Heart right ventricle (tissue), 16 donors: ENCODE measurements around the gene GALNT7. TPM values are rescaled to one million over a fixed set of nuclear protein-coding genes. Genes with fewer than 3 reads are reported as not detected.
A peak's percentile ranks its signal among the peaks of the same experiment; 100 is the strongest.

Source experiments
- ATAC-seq, 8 donors: fragments of 200-7000 bp; cut with Tn5 transposase; one replicate each; pipeline ENCODE4 v1.9.1; 2020; ENCODE audit warnings: mild to moderate bottlenecking in 8 of 8, moderate library complexity in 8 of 8, moderate number of reproducible peaks in 1 of 8
- DNase-seq, 2 donors: peaks; one replicate each; pipeline ENCODE4 v3.0.0-alpha.2; 2020
- H3K27ac ChIP-seq, 10 donors: fragments of 200-600 bp; sonication (generic) in 2 of 10; one replicate each; pipeline versions ENCODE4 v1.5.0 to v1.8.0; 2020 to 2022; ENCODE audit warnings: mild to moderate bottlenecking in 3 of 10
- H3K27me3 ChIP-seq, 7 donors: fragments of 200-600 bp; one replicate each; pipeline ENCODE4 v1.8.0; 2021 to 2022; ENCODE audit warnings: mild to moderate bottlenecking in 2 of 7
- H3K36me3 ChIP-seq, 9 donors: fragments of 200-600 bp; sonication (generic) in 1 of 9; one replicate each; pipeline versions ENCODE4 v1.5.0 to v1.8.0; 2020 to 2022; ENCODE audit warnings: mild to moderate bottlenecking in 2 of 9
- H3K4me1 ChIP-seq, 9 donors: fragments of 200-600 bp; sonication (generic) in 1 of 9; one replicate each; pipeline versions ENCODE4 v1.5.0 to v1.8.0; 2020 to 2022; ENCODE audit warnings: mild to moderate bottlenecking in 4 of 9
- H3K4me3 ChIP-seq, 10 donors: fragments of 200-600 bp; sonication (generic) in 2 of 10; one replicate each; pipeline versions ENCODE4 v1.5.0 to v1.8.0; 2020 to 2022; ENCODE audit warnings: mild to moderate bottlenecking in 7 of 10, moderate library complexity in 2 of 10
- H3K9me3 ChIP-seq, 11 donors: fragments of 200-600 bp in 10 of 11; sonication (generic) in 2 of 11; one replicate each; pipeline versions ENCODE4 v1.5.0 to v1.8.0; 2013 to 2022; ENCODE audit warnings: mild to moderate bottlenecking in 2 of 11, control low read depth in 1 of 11, moderate library complexity in 1 of 11
- WGBS, 2 donors: extraction: QIAGEN DNeasy Blood & Tissue Kit; methylation state at CpG; one replicate each; pipeline ENCODE4 v1.1.7; 2013; ENCODE audit warnings: inconsistent platforms in 1 of 2; 5-methylcytosine and 5-hydroxymethylcytosine counted together
- intact Hi-C, 10 donors: fragments of 100-400 bp; cut with DNase I; formaldehyde crosslinking; loops; one replicate each; pipeline versions ENCODE4 v1.11.1 to v1.14.2; 2022
- polyA plus RNA-seq, 2 donors: library from polyadenylated mRNA; stranded (reverse); fragments of 200-250 nt; gene quantifications; one replicate each; pipeline ENCODE4 v1.2.3, GENCODE V29; 2013
- total RNA-seq, 10 donors: library from RNA; stranded (reverse); fragmentation: NEBNext Ultra II Directional in 3 of 10; extraction: Animal tissue kit (Norgen Biotek cat#: 25700) in 3 of 10; gene quantifications; one replicate each; pipeline versions ENCODE4 v1.2.1 to v1.2.4, GENCODE V29; 2021 to 2023
- TF ChIP-seq, protein P1 (sequence below), 9 donors: fragments of 200-600 bp; sonication (generic) in 2 of 9; IDR thresholded peaks; one replicate each; pipeline versions ENCODE4 v1.5.0 to v1.8.0; 2021 to 2022; ENCODE audit warnings: antibody characterized with exemption in 9 of 9, mild to moderate bottlenecking in 5 of 9, moderate library complexity in 1 of 9
- donor health status: Arrhythmogenic right ventricular cardiomyopathy.
- donor health status: ischemic (EF 13 %, LVEDD 7.1; RV severe dilation, severe dysfunction).
- donor health status: healthy with polysubstance abuse.
- donor health status: DM: no; HTN: yes; CAD: no.
- donor health status: DM: no; HTN: no; CAD: no.
- donor health status: ischemic (EF 25% LVEDD 6.9; RV normal size, moderate dysfunction).
- donor health status: ischemic (EF 25% LVEDD 5.7; RV mildly dilated, moderate dysfunction).
- donor health status: healthy.
- donor health status: DM: yes; HTN: yes; CAD: no.
- donor health status: Ischemic cardiomyopathy.
- donor health status: ischemic (EF 35%, LVEDD 5.7; RV mildly dilated, moderate dysfunction).
- donor health status: nonischemic (EF 11% LVEDD 7.7; RV severe dilation, severe dysfunction).
- donor health status: DM: yes; HTN: yes; CAD: no.
- donor health status: PGD.
- donor health status: ischemic (EF 29% LVEDD 5.4; RV normal size, mild dysfunction).
- donor health status: nonischemic (EF 23%, LVEDD 6.1; RV moderate dilation, normal function).

Gene GALNT7
- total and polyA plus RNA-seq, 12 donors: 2.2 to 8.8 (median 5.3) TPM

DNA sequence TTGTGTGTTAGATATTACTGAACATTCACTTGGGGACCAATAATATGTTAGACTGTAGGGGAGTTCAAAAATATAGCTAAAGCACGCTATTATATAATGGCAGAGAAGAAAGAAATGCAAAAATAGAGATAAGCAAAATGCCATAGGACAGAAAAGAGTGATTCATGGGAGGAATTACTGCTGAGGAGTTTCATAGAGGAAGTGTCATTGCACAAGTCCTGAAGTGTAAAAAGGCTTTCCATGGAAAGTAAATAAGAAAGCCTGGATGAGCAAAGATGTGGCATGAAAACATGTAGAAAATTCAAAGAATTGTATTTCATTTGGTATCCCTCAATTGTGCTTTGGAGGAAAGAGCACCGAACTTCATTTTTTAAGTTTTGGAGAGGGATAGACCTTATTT, 151.1 kb downstream of the GALNT7 start:
- Histone ChIP-seq H3K27me3 (no peaks in the 10 kb centered on the region), H3K9me3 (no peaks in the 10 kb centered on the region), H3K4me3 (no peak overlapping the region), H3K4me1 (peaks cover 0 to 18% (median 10%) of the 10 kb centered on the region in 9 donors), H3K36me3 (peaks cover 0 to 55% (median 0%) of the 10 kb centered on the region in 9 donors), H3K27ac (no peak overlapping the region)
- intact Hi-C loops: loop anchor here in 9 of 10 donors (1.0 to 10.0 kb wide), 9 partner anchors 97 to 995 kb away; no protein-coding TSS in a partner anchor
- no peak for DNase-seq
- TF ChIP-seq, protein P1, sequence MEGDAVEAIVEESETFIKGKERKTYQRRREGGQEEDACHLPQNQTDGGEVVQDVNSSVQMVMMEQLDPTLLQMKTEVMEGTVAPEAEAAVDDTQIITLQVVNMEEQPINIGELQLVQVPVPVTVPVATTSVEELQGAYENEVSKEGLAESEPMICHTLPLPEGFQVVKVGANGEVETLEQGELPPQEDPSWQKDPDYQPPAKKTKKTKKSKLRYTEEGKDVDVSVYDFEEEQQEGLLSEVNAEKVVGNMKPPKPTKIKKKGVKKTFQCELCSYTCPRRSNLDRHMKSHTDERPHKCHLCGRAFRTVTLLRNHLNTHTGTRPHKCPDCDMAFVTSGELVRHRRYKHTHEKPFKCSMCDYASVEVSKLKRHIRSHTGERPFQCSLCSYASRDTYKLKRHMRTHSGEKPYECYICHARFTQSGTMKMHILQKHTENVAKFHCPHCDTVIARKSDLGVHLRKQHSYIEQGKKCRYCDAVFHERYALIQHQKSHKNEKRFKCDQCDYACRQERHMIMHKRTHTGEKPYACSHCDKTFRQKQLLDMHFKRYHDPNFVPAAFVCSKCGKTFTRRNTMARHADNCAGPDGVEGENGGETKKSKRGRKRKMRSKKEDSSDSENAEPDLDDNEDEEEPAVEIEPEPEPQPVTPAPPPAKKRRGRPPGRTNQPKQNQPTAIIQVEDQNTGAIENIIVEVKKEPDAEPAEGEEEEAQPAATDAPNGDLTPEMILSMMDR (IDR thresholded peaks at IDR 0.05): no peak
- WGBS, 2 donors: 92 to 93% methylated on average over 2 of the region's 2 CpGs
- ATAC-seq: no peak

DNA sequence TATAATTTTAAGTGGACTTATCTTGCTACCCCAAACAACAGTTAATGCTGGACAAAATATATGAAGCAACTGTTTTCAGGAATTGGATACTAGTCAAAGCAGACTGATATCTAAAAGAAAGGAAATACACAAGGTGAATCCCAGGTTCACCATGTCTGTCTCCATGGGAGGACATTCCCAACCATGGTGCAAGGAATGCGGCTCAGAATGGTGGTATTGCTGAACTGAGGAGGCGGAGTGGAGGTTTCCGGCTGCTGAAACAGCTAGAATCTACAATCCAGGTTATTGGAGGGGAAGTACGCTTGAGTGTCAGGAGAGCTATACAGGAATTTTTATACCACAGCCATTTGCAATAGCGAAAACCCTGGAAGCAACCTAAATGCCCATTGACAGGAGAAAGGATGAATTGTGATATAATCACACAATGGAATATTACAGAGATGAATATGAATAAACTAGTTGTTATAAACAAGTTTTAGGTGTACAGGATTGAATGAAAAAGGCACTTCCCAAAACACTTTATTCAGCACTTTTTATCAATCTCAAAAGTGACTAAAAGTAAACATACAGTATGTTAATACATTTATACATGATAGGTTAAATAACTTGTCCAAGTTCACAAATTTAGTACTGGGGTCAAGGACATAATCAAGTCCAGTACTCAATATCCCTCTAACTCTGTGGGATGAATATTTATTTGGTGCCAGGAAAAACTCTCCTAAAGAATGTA, 156.6 kb downstream of the GALNT7 start:
- WGBS, 2 donors: 97 to 98% methylated on average over 5 of the region's 5 CpGs
- TF ChIP-seq, protein P1 (IDR thresholded peaks at IDR 0.05): no peak
- ATAC-seq: no peak
- no peak overlapping the region for H3K27ac ChIP-seq
- no peaks in the 10 kb centered on the region for H3K9me3 ChIP-seq
- H3K27me3 ChIP-seq: no peaks in the 10 kb centered on the region
- H3K4me1 ChIP-seq: peaks cover 0 to 2% (median 0%) of the 10 kb centered on the region in 9 donors
- DNase-seq: no peak
- H3K36me3 ChIP-seq: peaks cover 0 to 82% (median 16%) of the 10 kb centered on the region in 9 donors
- intact Hi-C loops: no loop called here
- H3K4me3 ChIP-seq: no peak overlapping the region

DNA sequence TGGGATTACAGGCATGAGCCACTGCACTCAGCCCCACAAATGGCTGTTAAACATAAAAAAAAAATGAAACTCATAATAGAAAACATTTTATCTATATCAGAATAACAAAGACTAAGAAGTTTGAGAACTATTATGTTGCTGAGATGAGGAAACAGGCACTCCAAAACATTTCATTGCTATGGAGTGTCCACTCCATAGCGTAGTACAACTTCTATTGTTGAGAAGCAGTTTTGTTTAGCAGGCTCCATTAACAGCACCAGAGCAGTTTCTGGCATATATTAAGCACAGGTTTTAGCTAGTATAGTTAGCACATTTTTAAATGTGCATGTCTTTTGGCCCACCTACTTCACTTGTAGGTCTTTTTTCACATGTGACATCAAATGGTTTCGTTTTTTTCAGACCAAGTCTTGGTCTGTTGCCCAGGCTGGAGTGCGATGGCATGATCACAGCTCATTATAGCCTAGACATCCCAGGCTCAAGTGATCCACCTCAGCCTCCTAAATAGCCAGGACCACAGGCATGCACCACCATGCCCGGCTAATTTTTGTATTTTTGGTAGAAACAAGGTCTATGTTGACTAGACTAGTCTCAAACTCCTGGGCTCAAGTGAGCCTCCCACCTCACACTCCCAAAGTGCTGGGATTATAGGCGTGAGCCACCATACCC, 159.8 kb downstream of the GALNT7 start:
- H3K4me1 ChIP-seq: peaks cover 12 to 34% (median 18%) of the 10 kb centered on the region in 9 donors
- TF ChIP-seq, protein P1 (IDR thresholded peaks at IDR 0.05): no peak
- ATAC-seq (peak in 3 of 8 donors; percentile 43 to 60 (median 53)), DNase-seq (no peak)
- no peaks in the 10 kb centered on the region for H3K9me3 ChIP-seq
- H3K4me3 ChIP-seq: no peak overlapping the region
- H3K27me3 ChIP-seq: no peaks in the 10 kb centered on the region
- intact Hi-C loops: no loop called here
- H3K27ac ChIP-seq: no peak overlapping the region
- WGBS, 2 donors: 79 to 81% methylated on average over 5 of the region's 5 CpGs
- H3K36me3 ChIP-seq: peaks cover 0 to 83% (median 20%) of the 10 kb centered on the region in 9 donors

DNA sequence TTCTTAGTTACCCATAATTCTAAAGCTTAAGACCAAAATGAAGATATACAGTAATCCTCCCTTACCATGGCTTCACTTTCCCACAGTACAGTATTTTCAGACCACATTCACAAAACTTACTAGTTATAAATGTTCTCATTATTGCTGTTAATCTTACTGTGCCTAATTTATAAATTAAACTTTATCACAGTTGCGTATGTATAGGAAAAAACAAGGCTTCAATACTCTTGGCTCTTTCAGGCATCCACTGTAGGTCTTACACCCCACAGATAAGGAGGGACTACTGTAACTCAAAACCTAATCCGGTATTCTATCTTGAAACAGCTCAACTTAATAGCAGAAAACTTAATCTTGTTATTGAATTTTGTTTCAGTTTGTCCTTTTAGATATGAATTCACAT, 162.0 kb downstream of the GALNT7 start:
- Histone ChIP-seq H3K4me1 (peaks cover 12 to 38% (median 25%) of the 10 kb centered on the region in 9 donors), H3K27me3 (no peaks in the 10 kb centered on the region), H3K27ac (no peak overlapping the region), H3K9me3 (no peaks in the 10 kb centered on the region), H3K4me3 (peak overlapping the region in 1 of 10 donors; percentile 1), H3K36me3 (peaks cover 0 to 71% (median 20%) of the 10 kb centered on the region in 9 donors)
- intact Hi-C loops: loop anchor here in 1 of 10 donors (5.0 kb wide), 1 partner anchor 42 kb away; the partner anchor contains the start of gene SAP30
- 84 to 87% methylated on average over 2 of the region's 2 CpGs for WGBS, 2 donors
- ATAC-seq: no peak
- no peak for DNase-seq
- TF ChIP-seq, protein P1 (IDR thresholded peaks at IDR 0.05): no peak
